H1 (cell line): ENCODE data around the gene FLT1.

Source experiments
- CEBPB ChIP-seq: IDR thresholded peaks from 2 replicates; pipeline ENCODE4 v1.6.1; 2012; ENCODE audit warnings: low read depth, low read length
- CHD2 ChIP-seq: IDR thresholded peaks from 2 replicates; pipeline ENCODE4 v1.6.1; 2012; ENCODE audit warnings: low read length, improper control_type of control experiment
- EP300 ChIP-seq, 2 experiments: IDR thresholded peaks; 1 replicate in 1 of 2; 2 replicates in 1 of 2; pipeline ENCODE4 v1.6.1; 2011 to 2012; ENCODE audit warnings: low read depth in 2 of 2, low read length in 2 of 2, mild to moderate bottlenecking in 2 of 2, borderline replicate concordance in 1 of 2, inconsistent platforms in 1 of 2, moderate library complexity in 1 of 2
- EZH2 ChIP-seq: fragments of 200-600 bp; sonication (generic); IDR thresholded peaks from 2 replicates; pipeline ENCODE4 v1.7.1; 2012; ENCODE audit warnings: low read depth, mild to moderate bottlenecking, moderate library complexity, low read length, inconsistent platforms; ENCODE audit not compliant: severe bottlenecking
- NANOG ChIP-seq: IDR thresholded peaks from 2 replicates; pipeline ENCODE4 v1.6.1; 2011; ENCODE audit warnings: low read length, low read depth, mild to moderate bottlenecking, inconsistent platforms; ENCODE audit not compliant: insufficient read depth, poor library complexity, severe bottlenecking
- POLR2A ChIP-seq, 2 experiments: IDR thresholded peaks; 1 replicate in 1 of 2; 2 replicates in 1 of 2; pipeline ENCODE4 v1.6.1; 2011; ENCODE audit warnings: low read depth in 2 of 2, low read length in 2 of 2, mild to moderate bottlenecking in 2 of 2; ENCODE audit errors: control extremely low read depth in 1 of 2
- SUZ12 ChIP-seq: fragments of 200-600 bp; sonication (generic); IDR thresholded peaks from 2 replicates; pipeline ENCODE4 v1.6.1; 2012; ENCODE audit warnings: mild to moderate bottlenecking, inconsistent platforms, low read length, moderate library complexity, mixed read lengths
- TAF1 ChIP-seq: IDR thresholded peaks from 2 replicates; pipeline ENCODE4 v1.6.1; 2011; ENCODE audit warnings: mild to moderate bottlenecking, low read depth, low read length
- USF2 ChIP-seq: IDR thresholded peaks from 2 replicates; pipeline ENCODE4 v1.6.1; 2011; ENCODE audit warnings: low read length, improper control_type of control experiment
- YY1 ChIP-seq: IDR thresholded peaks from 2 replicates; pipeline ENCODE4 v1.6.1; 2011; ENCODE audit warnings: low read depth, mild to moderate bottlenecking, low read length
- TF ChIP-seq, protein P1 (sequence below), 3 experiments: IDR thresholded peaks; 1 replicate in 2 of 3; 2 replicates in 1 of 3; pipeline versions ENCODE4 v1.5.1 to v1.6.1; 2011; ENCODE audit warnings: low read length in 3 of 3, mild to moderate bottlenecking in 3 of 3, inconsistent platforms in 2 of 3, low read depth in 1 of 3, moderate library complexity in 1 of 3; ENCODE audit not compliant: insufficient read depth in 1 of 3; ENCODE audit errors: control extremely low read depth in 1 of 3
- TF ChIP-seq, protein P2 (sequence below): IDR thresholded peaks from 2 replicates; pipeline ENCODE4 v1.6.1; 2012; ENCODE audit warnings: inconsistent platforms

DNA sequence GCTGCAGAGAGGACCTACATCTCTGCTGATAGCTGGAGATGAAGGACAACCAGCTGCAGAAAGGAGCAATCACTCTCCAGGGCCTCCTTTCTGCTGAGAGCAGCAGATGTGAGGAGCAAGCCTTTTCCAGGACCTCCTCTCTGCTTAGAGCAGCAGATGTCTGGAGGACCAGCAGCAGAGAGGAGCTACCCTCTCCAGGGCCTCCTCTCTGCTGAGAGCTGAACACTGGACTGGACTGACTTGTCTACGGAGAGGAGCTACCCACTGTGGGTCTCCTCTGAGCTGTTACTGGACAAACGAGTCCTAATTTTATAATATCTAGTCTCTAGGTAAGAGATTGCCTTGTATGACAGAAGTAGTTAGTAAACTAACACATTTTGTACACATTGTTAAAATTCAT, 40.8 kb upstream of the FLT1 start:
- TF ChIP-seq, protein P1, sequence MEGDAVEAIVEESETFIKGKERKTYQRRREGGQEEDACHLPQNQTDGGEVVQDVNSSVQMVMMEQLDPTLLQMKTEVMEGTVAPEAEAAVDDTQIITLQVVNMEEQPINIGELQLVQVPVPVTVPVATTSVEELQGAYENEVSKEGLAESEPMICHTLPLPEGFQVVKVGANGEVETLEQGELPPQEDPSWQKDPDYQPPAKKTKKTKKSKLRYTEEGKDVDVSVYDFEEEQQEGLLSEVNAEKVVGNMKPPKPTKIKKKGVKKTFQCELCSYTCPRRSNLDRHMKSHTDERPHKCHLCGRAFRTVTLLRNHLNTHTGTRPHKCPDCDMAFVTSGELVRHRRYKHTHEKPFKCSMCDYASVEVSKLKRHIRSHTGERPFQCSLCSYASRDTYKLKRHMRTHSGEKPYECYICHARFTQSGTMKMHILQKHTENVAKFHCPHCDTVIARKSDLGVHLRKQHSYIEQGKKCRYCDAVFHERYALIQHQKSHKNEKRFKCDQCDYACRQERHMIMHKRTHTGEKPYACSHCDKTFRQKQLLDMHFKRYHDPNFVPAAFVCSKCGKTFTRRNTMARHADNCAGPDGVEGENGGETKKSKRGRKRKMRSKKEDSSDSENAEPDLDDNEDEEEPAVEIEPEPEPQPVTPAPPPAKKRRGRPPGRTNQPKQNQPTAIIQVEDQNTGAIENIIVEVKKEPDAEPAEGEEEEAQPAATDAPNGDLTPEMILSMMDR (IDR thresholded peaks at IDR 0.05; ENCODE audit: control extremely low read depth in 1 of 3, insufficient read depth in 1 of 3, low read depth in 1 of 3, low read length in 3 of 3) = no peak
- TF ChIP-seq YY1 (no peak), EP300 (IDR thresholded peaks at IDR 0.05; ENCODE audit: borderline replicate concordance in 1 of 2, low read depth in 2 of 2, low read length in 2 of 2) (no peak), EZH2 (no peak), USF2 (no peak), TAF1 (no peak), CHD2 (no peak), POLR2A (IDR thresholded peaks at IDR 0.05; ENCODE audit: control extremely low read depth in 1 of 2, low read depth in 2 of 2, low read length in 2 of 2) (no peak), NANOG (no peak), CEBPB (no peak), SUZ12 (no peak)
- TF ChIP-seq, protein P2, sequence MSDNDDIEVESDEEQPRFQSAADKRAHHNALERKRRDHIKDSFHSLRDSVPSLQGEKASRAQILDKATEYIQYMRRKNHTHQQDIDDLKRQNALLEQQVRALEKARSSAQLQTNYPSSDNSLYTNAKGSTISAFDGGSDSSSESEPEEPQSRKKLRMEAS = no peak
